NCI-H526 (cell line): ENCODE data around the gene DLX2.
"Not testable (repeated sequence)": the region's sequence is repeated elsewhere in the genome, so short reads cannot be mapped to it uniquely, and the experiment has no call there.

Experiments used
- DNase-seq, 2 experiments: peaks; one replicate each; lab custom pipeline; 2025; lab: John Stamatoyannopoulos, UW

The DLX2 gene

DNA sequence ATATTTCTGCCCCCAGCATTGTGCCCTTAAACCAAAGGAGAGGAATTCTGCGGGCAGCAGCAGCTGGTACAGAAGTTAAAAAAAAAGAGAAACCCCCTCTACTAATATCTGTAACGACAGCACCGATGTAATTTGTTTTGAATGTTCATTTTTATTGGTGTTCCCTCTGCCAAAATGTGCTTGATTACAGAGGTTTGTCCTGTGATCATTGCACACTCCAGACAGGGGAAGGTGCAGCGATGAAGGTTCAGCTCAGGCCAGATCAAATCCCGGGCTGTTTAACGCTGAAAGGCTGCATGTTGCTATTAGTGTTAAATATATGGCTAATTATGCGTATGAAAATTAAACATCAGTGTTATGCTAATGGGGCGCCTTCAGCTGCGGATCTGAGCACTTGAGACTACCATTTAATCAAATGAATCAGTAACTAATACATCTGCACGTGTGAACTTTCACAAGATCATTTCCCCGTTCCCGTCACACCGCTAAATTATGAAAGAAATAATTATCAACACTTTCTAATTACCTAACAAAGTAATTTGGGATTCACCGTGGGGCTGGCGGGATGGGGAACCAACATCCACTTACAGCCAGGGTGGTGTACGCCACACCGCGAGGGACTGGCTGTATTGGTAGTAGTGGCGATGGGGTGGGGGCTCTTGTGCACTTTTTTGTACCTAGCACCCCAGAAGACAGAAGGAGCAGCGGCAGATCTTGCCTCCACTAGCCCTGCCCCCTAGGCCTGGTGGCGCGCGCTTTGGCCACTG is 18.9 kb downstream of the DLX2 start:
- DNase-seq: peak in 1 of 2 experiments; percentile 44

DNA sequence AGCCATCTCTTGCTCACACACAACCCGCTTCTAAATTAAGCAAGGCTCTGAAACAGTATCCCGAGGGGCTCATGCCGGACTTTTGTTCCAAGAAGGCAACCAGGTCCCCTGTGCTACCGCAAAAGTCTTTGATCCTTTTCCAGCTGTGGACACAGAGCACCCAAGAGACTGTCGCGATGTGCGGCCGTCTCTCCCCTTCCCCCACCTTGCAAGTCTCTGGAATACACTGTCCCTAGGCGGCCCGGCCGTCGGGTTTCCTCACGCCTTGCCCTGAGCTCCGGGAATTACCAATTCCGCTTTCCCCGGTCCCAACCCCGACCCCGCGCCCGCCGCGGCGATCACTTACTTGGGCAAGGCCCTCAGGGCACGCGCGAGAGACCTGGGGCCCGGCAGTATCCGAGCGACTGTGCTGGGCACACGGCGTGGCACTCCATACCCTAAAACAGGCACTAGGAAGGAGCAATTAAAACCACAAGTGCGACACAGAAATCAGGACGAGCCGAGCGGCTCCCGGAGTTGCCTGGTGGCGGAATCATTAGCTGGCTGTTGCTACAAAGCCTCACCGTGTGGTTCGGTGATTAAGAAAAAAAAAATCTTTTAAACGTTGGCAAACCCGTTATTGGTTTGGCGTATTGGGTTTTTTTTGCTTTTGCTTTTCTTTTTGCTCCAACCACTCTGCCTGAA is 19.6 kb downstream of the DLX2 start:
- no peak for DNase-seq

DNA sequence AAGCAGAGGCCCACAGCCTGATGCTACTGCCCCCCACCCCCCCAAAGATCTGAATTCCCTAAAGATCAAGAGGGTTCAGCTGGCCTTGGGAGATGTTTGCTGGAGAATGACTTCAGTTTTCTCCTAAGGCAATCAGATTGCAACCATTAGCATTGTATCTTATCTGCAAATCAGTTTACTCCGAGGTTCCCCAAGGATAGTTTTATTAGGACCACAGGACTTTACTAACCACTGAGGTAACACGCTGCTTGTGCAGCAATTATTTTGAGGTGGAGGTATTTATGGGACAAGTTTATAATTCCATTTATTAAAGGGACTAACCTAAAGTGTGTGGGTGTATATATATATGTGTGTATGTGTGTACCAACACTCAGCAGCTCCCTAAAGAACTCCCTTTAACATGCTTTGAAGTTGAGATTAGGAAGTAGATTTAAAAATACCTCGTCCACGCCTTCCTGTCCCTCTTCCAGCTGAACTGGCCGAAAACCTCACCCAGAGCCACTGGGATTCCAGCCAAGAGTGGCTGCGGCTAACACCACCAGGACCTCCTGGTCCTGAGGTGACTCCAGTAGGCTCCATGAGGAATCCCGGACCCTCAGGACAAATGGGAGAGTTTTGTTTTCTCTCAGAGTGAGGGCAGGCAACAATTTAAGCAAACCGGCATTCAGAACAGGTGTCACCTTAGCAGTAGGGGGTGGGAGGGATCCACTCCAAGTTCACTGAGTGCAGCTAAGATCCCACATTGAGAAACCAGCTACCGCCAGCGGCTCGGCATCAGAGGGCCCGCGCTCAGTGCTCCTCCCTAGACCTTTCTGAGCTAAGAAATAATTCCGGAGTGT is 20.4 kb downstream of the DLX2 start:
- DNase-seq: no peak

DNA sequence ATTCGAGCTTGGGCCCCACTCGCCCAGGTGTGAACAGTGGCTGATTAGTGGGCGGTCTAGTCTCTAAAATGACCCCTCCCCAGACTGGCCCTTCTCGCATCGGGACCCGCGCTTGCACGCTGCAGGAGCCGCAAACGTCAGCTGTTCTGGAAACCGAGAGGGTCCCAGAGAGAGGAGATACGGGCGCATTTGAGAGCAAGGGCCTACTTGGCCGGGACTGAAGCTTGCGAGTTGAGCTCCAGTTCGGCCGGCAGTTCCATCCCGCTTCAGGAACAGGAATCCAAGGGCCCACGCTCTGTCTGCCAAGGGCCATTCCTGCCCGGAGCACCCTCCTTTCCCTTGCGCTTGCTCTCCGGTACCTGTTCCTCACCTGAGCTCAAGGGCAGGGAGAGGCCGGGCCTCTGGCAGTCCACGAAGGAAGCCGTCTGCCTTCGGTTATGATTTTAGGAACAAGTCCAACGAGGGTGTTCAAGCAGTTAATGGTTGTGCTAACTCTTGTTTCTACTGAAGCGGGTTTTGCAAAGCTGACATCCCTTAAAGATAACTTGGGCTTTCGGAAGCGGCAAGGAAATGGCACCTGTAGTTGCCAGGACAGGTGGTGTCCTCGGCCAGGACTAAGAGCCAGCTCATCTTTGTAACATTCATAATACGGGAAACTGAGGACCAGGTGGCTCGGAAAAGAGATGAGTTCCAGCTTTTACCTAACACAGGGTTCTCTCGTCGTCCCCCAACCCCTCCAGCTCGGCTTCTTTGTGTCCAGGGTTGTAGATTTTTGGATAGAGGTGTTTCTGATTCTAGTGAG is 21.3 kb downstream of the DLX2 start:
- DNase-seq: no peak

DNA sequence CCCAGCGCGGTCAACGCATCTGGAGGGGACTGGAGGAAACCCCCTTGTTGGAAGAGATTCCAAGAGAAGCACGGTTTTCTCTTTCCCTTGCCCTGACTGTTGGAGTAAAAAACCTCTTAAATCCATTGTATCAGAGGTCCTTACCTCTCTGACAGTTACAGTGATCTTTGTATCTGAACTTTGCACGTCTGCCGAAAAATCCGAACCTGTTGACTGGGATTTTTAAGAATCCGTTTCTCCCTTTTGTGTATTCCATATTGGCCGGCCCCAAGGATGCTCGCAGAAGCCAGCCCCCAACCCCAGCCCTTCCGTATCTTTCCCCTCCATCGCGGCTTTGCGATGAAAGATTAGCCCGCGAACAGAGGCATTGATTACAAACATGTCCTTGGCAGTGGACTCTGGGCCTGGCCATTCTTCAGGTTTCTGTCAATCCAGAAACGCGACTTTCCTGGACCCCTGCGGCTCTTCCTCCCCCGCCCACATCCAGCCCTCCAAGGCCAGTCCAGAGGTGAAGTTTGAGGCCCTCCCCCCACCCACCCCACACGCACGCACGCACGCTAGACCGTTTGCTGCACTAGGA is 22.0 kb downstream of the DLX2 start:
- DNase-seq: no peak

DNA sequence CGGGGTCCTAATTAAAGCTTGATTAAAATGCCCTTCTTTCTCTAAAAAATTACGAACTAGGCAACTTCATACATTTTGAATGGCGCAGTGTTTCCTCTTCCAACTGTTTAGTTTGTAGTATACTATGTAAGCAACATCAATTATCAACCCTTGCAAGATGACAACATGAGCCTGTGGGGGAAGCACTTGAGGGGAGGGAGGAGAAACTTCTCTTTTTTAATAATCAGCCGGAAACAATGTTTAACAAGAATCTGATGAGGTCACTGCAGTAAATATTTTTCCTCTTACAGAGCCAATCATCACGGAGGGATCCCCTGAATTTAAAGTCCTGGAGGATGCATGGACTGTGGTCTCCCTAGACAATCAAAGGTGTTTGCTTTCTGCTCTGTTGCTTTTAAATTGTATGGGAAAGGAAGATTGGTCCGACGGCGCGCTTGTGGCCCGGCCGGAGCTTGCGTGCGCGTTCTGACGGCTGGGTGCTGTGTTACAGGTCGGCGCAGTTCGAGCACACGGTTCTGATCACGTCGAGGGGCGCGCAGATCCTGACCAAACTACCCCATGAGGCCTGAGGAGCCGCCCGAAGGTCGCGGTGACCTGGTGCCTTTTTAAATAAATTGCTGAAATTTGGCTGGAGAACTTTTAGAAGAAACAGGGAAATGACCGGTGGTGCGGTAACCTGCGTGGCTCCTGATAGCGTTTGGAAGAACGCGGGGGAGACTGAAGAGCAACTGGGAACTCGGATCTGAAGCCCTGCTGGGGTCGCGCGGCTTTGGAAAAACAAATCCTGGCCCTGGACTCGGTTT is 22.7 kb downstream of the DLX2 start:
- no peak for DNase-seq

DNA sequence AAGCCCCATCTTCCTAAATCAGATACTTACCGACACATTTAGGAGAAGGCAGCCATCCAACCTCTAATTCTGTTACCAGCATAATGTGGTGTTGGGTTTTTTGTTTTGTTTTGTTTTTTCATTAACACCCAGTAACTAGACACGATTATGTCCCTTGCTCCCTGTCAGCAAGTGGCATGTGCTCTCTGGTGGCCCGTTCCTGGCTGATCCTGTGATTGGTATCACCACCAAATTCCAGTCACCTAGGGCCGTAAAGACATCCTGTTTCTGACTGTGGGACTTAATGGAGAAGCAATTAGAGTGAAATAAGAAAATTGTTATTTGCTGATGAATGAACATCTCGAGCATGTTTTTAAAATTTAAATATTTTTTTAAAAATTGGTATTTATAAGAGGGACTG is 23.3 kb downstream of the DLX2 start:
- no peak for DNase-seq

DNA sequence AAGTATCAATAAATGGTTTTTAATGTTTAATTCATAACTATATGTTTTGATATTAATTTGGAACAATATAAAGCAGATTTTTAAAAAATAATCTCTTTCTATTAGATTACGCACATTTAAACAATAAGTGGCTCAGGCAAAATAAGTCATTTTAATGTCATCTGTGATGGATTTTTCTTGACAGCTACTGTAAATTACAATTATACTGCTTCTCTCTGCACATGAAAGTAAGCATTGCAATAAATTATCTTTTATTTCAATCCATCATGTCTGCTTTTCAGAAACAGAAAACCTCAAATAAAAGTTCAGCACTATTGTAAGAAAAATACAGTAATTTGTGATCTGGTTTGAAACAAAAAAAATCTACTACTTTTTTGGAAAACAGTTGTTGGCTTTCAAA is 28.4 kb downstream of the DLX2 start:
- DNase-seq: no peak

DNA sequence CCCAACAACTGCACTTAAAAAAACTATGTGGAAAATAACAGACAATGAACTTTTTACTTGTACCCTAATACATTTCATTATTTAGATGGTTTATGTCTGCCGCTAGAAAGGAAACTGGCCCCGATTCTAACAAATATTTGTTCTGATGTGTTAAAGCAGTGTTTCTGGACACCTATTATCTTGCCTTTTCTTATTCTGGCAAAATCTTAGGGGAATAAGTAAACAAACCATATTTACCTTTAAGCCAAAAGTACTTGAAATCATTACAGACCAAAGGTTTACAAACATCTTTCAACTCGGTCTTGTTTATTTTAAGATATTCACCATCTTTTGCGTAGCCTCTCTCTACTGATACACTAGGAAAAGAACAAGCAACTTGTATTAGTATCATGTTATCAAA is 29.2 kb downstream of the DLX2 start:
- DNase-seq: no peak

DNA sequence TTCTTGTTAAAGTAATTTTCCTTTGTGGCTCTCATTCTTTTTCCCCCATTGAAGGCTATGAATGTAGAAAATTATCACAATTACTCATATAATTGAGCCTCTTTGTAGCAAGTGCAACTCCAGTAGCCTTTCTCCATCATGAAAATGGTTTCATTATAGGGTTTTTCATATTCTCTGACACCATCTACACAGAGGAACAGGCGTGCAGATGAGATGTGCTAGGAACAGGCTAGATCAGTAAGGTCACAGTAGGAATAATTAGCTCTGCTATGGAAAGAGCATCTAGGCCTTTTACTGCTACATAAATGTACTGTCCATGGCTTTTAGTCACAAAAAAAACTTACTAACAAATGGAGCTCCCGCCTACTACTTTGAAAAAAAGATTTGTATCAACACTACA is 30.0 kb downstream of the DLX2 start:
- DNase-seq: peak in 1 of 2 experiments; percentile 70

DNA sequence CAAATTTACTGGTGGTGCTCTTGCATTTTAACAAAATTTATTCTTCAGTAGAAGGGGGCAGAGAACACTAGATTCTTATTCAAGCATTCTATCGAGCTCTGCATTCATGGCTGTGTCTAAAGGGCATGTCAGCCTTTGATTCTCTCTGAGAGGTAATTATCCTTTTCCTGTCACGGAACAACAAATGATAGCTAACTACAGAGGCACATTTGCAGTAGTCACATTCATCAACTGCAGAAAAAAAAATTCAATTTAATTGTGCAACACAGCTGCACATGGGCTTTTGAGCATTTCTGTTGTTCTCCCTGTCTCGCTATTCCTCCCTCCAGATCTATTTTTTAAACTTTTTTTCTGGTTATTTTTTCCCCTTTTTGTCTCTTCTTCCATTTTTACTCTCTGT is 30.4 kb downstream of the DLX2 start:
- DNase-seq: no peak

DNA sequence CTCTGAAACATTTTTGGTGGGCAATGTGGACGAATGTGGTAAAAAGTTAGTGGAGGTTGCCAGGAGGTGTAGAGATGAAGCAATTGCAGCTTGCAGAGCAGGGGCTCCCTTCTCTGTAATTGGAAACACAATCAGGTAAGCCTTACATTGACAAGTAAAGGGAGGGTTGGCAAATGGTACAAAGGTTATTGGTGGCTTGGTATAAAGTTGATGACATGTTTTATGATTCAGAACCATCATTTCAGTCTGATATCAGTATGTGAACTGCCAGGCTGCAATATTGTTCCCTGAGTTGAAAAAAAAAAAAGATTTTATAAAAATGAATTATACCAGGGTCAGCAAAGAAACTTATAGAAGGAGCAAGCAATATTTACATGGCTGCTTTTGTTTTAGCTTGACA is 31.8 kb downstream of the DLX2 start:
- no peak for DNase-seq

DNA sequence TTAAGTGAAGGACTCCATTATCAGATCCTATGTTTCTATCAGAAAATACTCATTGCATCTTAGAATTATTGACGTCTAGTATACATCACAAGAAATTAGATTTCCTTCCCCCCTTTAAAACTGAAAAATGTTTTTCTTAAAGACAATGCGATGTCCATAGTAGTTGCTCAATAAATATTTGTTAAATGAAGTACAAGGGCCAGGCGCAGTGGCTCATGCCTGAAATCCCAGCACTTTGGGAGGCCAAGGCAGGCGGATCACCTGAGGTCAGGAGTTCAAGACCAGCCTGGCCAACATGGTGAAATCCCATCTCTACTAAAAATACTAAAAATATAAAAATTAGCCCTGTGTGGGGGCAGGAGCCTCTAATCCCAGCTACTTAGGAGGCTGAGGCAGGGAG is 34.8 kb downstream of the DLX2 start:
- not testable (repeated sequence) for DNase-seq

DNA sequence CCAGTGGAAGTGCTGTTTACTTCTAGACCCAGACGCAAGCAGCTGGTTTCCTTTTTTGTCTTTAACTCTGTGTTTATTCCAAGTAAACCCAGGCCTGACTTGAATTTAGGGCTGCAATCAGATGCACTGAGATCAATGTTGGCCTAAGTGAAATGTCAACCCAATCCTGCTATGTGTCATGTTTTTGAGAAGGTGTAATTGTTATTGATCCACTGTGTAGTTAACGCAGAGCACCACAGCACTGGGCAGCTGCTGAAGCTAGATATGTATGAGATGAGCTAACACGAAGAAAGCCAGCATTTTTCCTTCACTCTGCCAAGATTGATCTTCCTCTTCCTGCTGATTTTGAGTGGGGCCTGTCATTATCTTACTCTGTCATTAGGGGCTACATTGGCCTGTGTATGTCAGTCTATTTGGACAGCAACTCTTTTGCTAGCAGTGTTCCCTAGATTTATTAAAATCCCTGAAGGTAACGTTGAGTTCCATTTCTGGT is 36.3 kb downstream of the DLX2 start:
- no peak for DNase-seq

DNA sequence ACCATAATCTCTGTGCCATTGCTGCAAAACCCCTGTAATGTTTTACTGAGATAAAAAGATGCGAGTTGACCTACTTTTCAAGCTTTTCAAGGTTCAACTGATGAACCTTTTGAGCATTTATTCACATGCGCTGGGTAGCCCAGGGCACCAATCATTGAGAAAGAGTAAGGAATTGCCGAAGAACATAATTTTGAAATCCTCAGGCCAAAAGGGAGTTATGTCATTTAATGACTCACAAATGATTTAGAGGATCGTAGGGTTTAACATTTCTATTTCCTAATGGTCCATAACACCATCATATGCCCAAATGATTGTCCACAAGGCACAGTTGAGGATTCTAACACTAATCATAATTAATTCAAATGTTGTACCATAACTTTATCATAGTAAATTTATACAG is 37.6 kb downstream of the DLX2 start:
- no peak for DNase-seq

DNA sequence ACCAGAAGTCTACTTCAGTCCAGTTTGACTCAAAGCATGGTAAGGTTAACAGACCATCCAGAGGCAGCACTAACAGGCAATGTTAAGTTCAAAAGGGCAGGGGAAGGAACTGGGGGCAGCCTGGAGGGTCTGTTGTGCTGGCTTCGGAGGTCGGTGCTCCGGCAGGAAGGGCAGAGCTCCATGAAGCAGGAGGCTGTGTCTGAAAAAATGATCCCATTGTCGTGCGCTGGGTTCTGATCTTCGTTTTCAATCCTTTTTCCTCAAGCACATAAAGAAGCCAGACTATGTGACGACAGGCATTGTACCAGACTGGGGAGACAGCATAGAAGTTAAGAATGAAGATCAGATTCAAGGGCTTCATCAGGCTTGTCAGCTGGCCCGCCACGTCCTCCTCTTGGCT is 39.3 kb downstream of the DLX2 start:
- DNase-seq: no peak

DNA sequence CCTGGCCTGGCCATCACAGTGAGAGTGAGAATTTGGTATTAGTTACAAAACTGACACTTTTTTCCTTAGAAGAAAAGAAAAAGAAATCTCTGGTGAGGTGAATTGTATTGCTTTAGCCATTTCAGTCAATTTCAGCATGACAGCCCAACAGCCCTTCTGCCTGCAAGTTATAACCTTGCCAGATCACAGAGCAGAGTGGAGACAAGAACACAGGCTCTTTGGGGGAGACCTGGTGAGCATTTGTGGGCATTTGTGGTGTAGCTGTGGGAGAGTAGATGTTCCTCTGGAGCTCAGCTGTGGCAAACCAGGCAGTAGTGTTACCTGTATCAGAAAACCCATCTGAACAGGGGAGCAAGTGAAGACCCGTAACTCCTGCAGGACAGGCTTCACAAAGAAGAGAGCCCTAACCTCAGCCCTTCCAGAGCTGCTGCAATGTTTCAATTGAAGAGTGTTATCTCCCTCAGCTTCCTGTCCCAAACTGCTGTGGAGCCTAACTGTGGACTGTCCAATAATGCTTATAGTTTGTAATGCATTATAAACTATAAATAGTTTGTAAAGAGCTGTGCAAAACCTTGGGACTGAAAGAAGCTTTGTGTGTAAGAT is 40.2 kb downstream of the DLX2 start:
- no peak for DNase-seq

DNA sequence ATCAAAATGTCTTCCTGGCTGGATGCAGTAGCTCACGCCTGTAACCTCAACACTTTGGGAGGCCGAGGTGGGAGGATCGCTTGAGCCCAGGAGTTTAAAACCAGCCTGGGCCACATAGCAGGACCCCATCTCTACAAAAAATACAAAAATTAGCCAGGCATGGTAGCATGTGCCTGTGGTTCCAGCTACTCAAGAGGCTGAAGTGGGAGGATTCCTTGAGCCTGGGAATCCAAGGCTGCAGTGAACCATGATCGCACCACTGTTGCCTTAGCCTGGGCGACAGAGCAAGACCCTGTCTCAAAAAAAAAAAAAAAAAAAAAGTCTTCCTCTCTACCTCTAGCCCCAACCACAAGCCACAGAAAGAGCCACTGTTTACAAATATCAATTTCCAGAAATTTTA is 42.6 kb downstream of the DLX2 start:
- not testable (repeated sequence) for DNase-seq

DNA sequence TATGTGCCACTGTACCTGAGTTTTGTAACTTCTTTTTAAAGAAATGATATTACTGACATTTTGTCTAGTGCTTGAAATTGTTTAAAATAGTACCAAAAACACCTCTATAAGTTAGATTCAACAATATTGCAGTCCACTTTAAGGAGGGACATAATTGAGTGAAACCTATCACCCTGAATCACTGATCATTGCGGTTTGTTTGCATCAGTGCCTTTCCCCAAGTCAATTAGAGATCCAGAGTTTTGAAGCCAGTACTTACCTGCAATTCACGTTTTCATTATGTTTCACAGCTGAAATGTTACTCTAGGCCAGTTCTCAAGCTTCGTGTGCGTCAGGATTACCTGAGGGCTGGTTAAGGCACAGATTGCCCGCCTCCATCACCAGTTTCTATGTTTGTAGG is 44.0 kb downstream of the DLX2 start:
- DNase-seq: no peak

DNA sequence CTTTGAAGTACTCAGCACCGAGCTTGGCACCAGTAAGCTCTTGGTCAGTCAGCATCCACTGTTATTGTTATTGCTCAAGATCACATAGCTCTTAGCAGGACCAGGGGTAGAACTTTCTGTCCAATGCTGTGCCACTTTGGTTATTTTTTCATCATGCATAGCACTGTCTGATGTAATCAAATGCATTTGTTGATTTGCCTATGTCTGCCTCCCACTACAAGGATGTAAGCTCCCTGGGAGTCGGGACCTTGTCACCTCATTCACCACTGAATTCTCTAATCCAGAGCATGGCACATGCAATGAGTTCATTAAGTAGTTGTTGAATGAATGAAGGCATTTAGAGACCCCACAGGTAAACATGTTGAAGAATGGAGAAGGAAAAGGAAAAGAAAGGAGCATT is 46.4 kb downstream of the DLX2 start:
- no peak for DNase-seq
